GM10248 (cell line): ENCODE measurements around the gene BMP6.

Source experiments
- CTCF ChIA-PET: fragments of 300-600 bp; sonication (Branson Sonifier 250); formaldehyde crosslinking; extraction: SDS; loops from one replicate; lab custom pipeline; 2021; ENCODE audit warnings: antibody characterized with exemption; lab: Yijun Ruan, JAX
- POLR2A ChIA-PET: fragments of 350-650 bp; sonication (Branson Sonifier 250); formaldehyde crosslinking; extraction: SDS; loops from one replicate; lab custom pipeline; 2020; ENCODE audit warnings: antibody characterized with exemption; lab: Yijun Ruan, JAX
- DNase-seq: peaks from one replicate; pipeline ENCODE4 v3.0.0; 2012; ENCODE audit errors: extremely low spot score
- CTCF ChIP-seq: IDR thresholded peaks from 2 replicates; pipeline ENCODE4 v1.5.1; 2012; ENCODE audit warnings: mild to moderate bottlenecking, low read depth; ENCODE audit errors: extremely low read depth, missing control alignments, control extremely low read depth

BMP6 gene

DNA sequence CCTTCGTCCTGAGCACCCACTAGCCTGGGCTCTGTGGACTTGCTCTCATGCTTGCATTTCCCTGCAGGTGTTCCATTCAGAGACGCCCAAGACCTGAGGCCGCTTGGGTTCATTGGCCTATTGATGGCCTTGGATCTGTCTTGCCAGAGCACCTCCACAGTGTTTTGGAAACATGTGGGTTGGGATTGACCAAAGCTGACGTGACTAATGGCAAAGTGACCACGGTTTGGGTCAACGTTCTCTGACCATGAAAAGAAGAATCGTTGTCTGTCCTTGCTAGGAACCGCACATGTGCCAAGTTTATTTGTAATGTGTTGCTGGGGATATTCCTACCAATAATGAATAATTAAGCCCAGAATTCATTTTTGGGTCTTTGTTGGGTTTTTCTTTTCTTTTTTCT is 29.8 kb upstream of the BMP6 start:
- CTCF ChIA-PET = no interaction called here

GRCh38 chr6:7697432-7697819 is 28.5 kb upstream of the BMP6 start:
- no peak for TF ChIP-seq CTCF
- POLR2A ChIA-PET = no interaction called here
- DNase-seq = no peak
- CTCF ChIA-PET = interaction anchor here (1.4 kb wide), 1 partner anchor 24 kb away, joined by 4 read pairs; no protein-coding TSS in a partner anchor

More for the DNA sequence above, 29.8 kb upstream of the BMP6 start:
- TF ChIP-seq CTCF = no peak
- POLR2A ChIA-PET = no interaction called here
- no peak for DNase-seq

DNA sequence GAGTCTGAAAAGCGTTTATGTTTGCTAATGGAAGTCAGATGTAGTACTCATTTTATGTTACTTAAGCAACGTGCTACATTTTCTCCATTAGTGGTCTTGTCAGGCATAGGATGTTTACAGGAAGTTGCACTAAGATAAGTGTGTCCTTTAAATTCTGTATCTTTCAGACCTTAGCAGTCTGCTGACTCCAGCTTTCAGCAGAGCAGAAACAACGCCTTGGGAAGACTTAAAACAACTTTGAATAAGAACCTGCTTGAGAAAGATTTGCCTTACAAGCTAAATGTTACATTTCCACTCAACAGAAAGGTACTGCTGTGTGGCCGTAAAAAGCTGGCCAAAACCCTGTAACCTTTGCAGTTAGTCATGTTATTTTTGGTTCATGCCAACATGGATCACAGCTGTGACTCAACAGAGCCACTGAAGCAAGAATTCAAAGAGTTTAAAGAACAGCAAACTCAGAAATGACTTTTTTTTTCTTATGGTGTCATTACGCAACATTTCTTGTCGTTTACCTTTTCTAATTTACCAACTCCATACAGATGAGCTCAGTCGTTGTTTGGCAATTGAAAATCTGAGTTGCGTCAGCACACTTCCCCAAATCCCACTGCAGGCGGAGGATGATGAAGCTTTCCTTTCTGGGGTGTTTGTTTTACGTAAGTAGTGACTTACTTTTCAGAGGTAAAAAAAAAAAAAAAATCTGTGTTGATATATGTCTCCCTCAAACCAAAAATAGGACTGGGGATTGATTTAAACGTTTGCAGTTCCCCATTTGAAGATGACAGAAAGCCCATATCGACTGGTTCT is 27.9 kb upstream of the BMP6 start:
- CTCF ChIA-PET = interaction anchor here (1.4 kb wide), 1 partner anchor 24 kb away, joined by 4 read pairs; no protein-coding TSS in a partner anchor
- POLR2A ChIA-PET = no interaction called here
- no peak for TF ChIP-seq CTCF
- DNase-seq = no peak

GRCh38 chr6:7701212-7701834 is 24.6 kb upstream of the BMP6 start:
- CTCF ChIA-PET = interaction anchor here (1.2 to 1.8 kb wide), 4 partner anchors 9 to 291 kb away, joined by 3 to 5 read pairs (median 3); no protein-coding TSS in a partner anchor
- no peak for TF ChIP-seq CTCF
- POLR2A ChIA-PET = no interaction called here
- DNase-seq = no peak

DNA sequence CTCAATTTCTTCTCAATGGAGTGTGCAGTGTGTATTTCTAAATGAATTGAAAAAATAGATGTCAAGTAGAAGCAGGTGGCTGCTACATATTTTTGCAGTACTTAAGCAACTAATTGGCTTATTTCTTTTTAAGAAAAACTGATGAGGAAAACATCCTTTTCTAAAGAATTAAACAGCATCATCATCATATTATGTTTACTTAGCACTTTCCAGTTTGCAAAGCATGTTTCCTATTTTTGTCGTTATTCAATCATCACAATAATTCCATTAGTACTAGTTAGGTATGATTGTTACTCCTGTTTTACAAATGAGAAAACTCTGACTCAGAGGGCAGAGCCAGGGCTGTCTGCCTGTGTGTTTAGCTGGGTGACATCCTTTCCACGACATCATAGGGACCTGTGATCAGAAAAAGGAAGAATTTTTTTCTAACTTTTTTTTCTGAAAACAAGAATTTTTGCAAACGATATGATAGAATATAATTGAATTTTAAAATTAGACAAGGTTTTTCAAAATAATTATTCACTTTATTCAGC is 22.7 kb upstream of the BMP6 start:
- no peak for DNase-seq
- ChIA-PET CTCF (no interaction called here), POLR2A (no interaction called here)
- no peak for TF ChIP-seq CTCF

DNA sequence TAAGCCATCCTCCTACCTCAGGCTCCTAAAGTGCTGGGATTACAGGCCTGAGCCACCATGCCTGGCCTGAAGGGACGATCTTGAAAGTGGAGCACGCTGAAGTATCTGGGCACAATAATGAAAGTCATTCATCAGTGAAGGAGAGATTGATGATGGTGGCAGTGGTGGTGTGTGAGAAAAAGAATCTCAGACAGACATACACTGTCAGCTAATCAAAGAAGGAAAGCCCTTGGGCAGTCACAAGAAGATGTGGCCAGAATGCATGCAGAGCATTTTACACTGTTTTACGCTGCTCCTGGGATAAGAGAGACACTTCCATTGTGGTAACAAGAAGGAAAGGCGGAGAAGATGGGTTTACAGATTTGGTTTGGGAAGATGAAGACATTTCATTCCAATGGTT is 20.4 kb upstream of the BMP6 start:
- CTCF ChIA-PET = interaction anchor here (1.1 kb wide), 1 partner anchor 18 kb away, joined by 4 read pairs; no protein-coding TSS in a partner anchor
- POLR2A ChIA-PET = no interaction called here
- DNase-seq = no peak
- TF ChIP-seq CTCF = no peak
